Endothelial cell of umbilical vein (primary cell): ENCODE measurements around the gene TOX4. TPM values are rescaled to one million over a fixed set of nuclear protein-coding genes. Genes with fewer than 3 reads are reported as not detected.

Experiments
- BruUV-seq: library from RNA; stranded (reverse); fragments of 400-500 nt; replicated peaks from 2 replicates; lab custom pipeline; 2021; lab: Mats Ljungman, UMichigan
- CTCF ChIA-PET: fragments of 300-600, 350-600 bp; sonication (Branson Sonifier 250); formaldehyde crosslinking; loops from one replicate; lab custom pipeline; 2021; ENCODE audit warnings: antibody characterized with exemption, inconsistent platforms; lab: Charles Lee
- POLR2A ChIA-PET: fragments of 300-600, 350-600 bp; sonication (Branson Sonifier 250); formaldehyde crosslinking; loops from one replicate; lab custom pipeline; 2021; ENCODE audit warnings: antibody characterized with exemption, inconsistent platforms; lab: Charles Lee
- DNase-seq: peaks from one replicate; pipeline ENCODE4 v3.0.0-alpha.2; 2011; ENCODE audit warnings: low read depth, low spot score
- FAIRE-seq: peaks from 2 replicates; lab custom pipeline; 2011; peaks lifted over from hg19 to GRCh38; lab: Jason Lieb, UNC
- H2AFZ ChIP-seq: 2 replicates; pipeline ENCODE4 v1.6.0; 2012; ENCODE audit warnings: low read depth, low read length, control low read depth, inconsistent platforms
- H3K27ac ChIP-seq: 2 replicates; pipeline ENCODE4 v1.5.1; 2011; ENCODE audit warnings: low read depth, mild to moderate bottlenecking, control low read depth, low read length, moderate library complexity; ENCODE audit not compliant: insufficient read depth
- H3K27me3 ChIP-seq, 2 experiments: 2 replicates each; pipeline versions ENCODE4 v1.6.0 to v1.6.1; 2011; ENCODE audit warnings: low read length in 2 of 2, mixed read lengths in 1 of 2; ENCODE audit not compliant: control insufficient read depth in 2 of 2, insufficient read depth in 2 of 2
- H3K36me3 ChIP-seq, 2 experiments: 2 replicates in 1 of 2; 3 replicates in 1 of 2; pipeline ENCODE4 v1.5.1; 2011; ENCODE audit warnings: low read length in 2 of 2, mild to moderate bottlenecking in 1 of 2, moderate library complexity in 1 of 2; ENCODE audit not compliant: control insufficient read depth in 2 of 2, insufficient read depth in 2 of 2; ENCODE audit errors: extremely low read depth in 1 of 2
- H3K4me1 ChIP-seq: 3 replicates; pipeline ENCODE4 v1.5.1; 2011; ENCODE audit warnings: mild to moderate bottlenecking, low read length; ENCODE audit not compliant: control insufficient read depth, insufficient read depth; ENCODE audit errors: extremely low read depth
- H3K4me2 ChIP-seq: 2 replicates; pipeline ENCODE4 v1.6.1; 2011; ENCODE audit warnings: low read length, control low read depth, mixed read lengths; ENCODE audit not compliant: insufficient read depth
- H3K4me3 ChIP-seq, 3 experiments: fragments of 200-600 bp in 1 of 3; sonication (generic), shearing (Covaris generic) in 1 of 3; replicated peaks in 1 of 3; 2 replicates each; pipeline ENCODE4 v1.5.1; 2011 to 2016; ENCODE audit warnings: control low read depth in 3 of 3, low read length in 3 of 3, mild to moderate bottlenecking in 2 of 3, inconsistent platforms in 1 of 3, low read depth in 1 of 3, moderate library complexity in 1 of 3; ENCODE audit not compliant: insufficient read depth in 1 of 3
- H3K79me2 ChIP-seq: 2 replicates; pipeline ENCODE4 v1.6.0; 2012; ENCODE audit warnings: low read length, inconsistent platforms; ENCODE audit not compliant: control insufficient read depth, insufficient read depth
- H3K9ac ChIP-seq: replicated peaks from 2 replicates; pipeline ENCODE3; 2011; ENCODE audit warnings: low read length, control low read depth; ENCODE audit not compliant: insufficient read depth; ENCODE audit errors: extremely low read depth
- H3K9me1 ChIP-seq: replicated peaks from 3 replicates; pipeline ENCODE4 v1.6.0; 2011; ENCODE audit warnings: mild to moderate bottlenecking, low read length; ENCODE audit not compliant: control insufficient read depth, insufficient read depth; ENCODE audit errors: extremely low read depth
- H3K9me3 ChIP-seq: replicated peaks from 2 replicates; pipeline ENCODE4 v1.5.1; 2012; ENCODE audit warnings: low read length, inconsistent platforms; ENCODE audit not compliant: control insufficient read depth, insufficient read depth
- H4K20me1 ChIP-seq: replicated peaks from 2 replicates; pipeline ENCODE3; 2011; ENCODE audit warnings: mild to moderate bottlenecking, low read length; ENCODE audit not compliant: control insufficient read depth, insufficient read depth; ENCODE audit errors: extremely low read depth
- EZH2 ChIP-seq: IDR thresholded peaks from 2 replicates; pipeline ENCODE4 v1.6.1; 2012; ENCODE audit warnings: borderline replicate concordance, low read depth, mild to moderate bottlenecking, moderate library complexity, low read length, inconsistent platforms; ENCODE audit not compliant: severe bottlenecking
- FOS ChIP-seq: IDR thresholded peaks from 2 replicates; pipeline ENCODE4 v1.6.1; 2011; ENCODE audit warnings: mild to moderate bottlenecking, low read length, moderate library complexity, borderline replicate concordance; ENCODE audit not compliant: insufficient read depth
- GATA2 ChIP-seq: IDR thresholded peaks from 2 replicates; pipeline ENCODE4 v1.7.0; 2011; ENCODE audit warnings: low read depth, mild to moderate bottlenecking, moderate library complexity, mixed read lengths, low read length; ENCODE audit not compliant: insufficient read length, insufficient read depth
- JUN ChIP-seq: IDR thresholded peaks from 2 replicates; pipeline ENCODE4 v1.6.1; 2011; ENCODE audit warnings: borderline replicate concordance, low read depth; ENCODE audit not compliant: insufficient read length, insufficient read depth
- MAX ChIP-seq: IDR thresholded peaks from 2 replicates; pipeline ENCODE4 v1.6.1; 2011; ENCODE audit not compliant: insufficient read depth, insufficient read length
- MYC ChIP-seq: IDR thresholded peaks from one replicate; pipeline ENCODE4 v1.6.1; 2011; ENCODE audit warnings: mild to moderate bottlenecking, low read depth, low read length
- POLR2A ChIP-seq: IDR thresholded peaks from 2 replicates; pipeline ENCODE4 v1.6.1; 2012; ENCODE audit warnings: low read depth, mild to moderate bottlenecking, control low read depth, low read length
- POLR2AphosphoS5 ChIP-seq: IDR thresholded peaks from 2 replicates; pipeline ENCODE4 v1.6.1; 2012; ENCODE audit warnings: low read depth, mild to moderate bottlenecking, control low read depth, low read length, moderate library complexity; ENCODE audit not compliant: insufficient read depth
- dilution Hi-C: fragments of 300-500 bp; cut with MboI; formaldehyde crosslinking; loops from one replicate; pipeline ENCODE4 v1.15.0; 2019; ENCODE audit warnings: low sequenced_read_pairs; ENCODE audit not compliant: extremely low pct_ligation_motif_present
- intact Hi-C: fragments of 100-400 bp; cut with micrococcal nuclease; formaldehyde crosslinking; loops from one replicate; pipeline ENCODE4 v1.10.0; 2022
- polyA plus RNA-seq, 4 experiments: library from polyadenylated mRNA; depleted of rRNA in 3 of 4; stranded (reverse) in 3 of 4; unstranded in 1 of 4; fragments of >200 nt; gene quantifications; 2 replicates each; pipeline versions ENCODE4 v1.2.1 to v1.2.3, GENCODE V29; 2011 to 2012; ENCODE audit warnings: missing spikeins in 1 of 4
- total RNA-seq: library from RNA; stranded (reverse); gene quantifications from 2 replicates; pipeline ENCODE4 v1.2.3, GENCODE V29; 2021
- TF ChIP-seq, protein P1 (sequence below), 2 donors: IDR thresholded peaks; 1 replicate in 1 of 2; 2 replicates in 1 of 2; pipeline ENCODE4 v1.5.1; 2011; ENCODE audit warnings: low read length in 2 of 2, mild to moderate bottlenecking in 2 of 2, moderate library complexity in 2 of 2, control low read depth in 1 of 2, inconsistent platforms in 1 of 2, low read depth in 1 of 2; ENCODE audit not compliant: insufficient read depth in 1 of 2; ENCODE audit errors: extremely low read depth in 1 of 2

The TOX4 gene
- total and polyA plus RNA-seq, 2 donors (not counting 3 experiments of a cell fraction or from before 2014, with no cell fraction given) = 67.4 to 78.4 TPM

DNA sequence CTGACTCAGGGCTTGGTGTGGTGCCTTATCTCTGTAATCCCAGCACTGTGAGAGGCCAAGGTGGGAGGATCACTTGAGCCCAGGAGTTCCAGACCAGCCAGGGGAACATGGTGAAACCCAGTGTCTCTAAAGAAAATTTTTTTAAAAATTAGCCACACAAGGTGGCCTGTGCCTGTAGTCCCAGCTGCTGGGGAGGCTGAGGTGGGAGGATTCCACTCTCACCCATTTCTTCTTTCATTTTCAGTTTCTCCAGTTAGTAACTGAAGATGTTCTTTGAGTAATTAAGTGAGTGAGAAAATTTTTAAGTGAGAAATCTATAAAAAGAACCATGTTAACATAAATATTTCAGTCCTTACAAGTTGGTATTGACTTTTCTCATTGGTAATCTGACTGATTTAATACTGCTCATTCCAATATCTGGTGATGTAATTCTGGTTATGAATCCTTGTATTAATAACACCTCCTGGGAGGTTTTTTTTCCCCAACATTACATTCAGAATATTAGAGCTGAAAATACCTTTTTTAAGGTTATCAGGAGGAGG, 28.1 kb downstream of the TOX4 start:
- POLR2A ChIA-PET = no interaction called here
- H3K9me3 ChIP-seq = no peaks in the 10 kb centered on the region
- H3K4me1 ChIP-seq = peaks cover 9% of the 10 kb centered on the region
- no peaks in the 10 kb centered on the region for H3K27me3 ChIP-seq
- H3K36me3 ChIP-seq = peaks cover 12 to 19% of the 10 kb centered on the region in 2 experiments
- H3K27ac ChIP-seq = no peak overlapping the region
- DNase-seq = no peak
- no peak overlapping the region for H3K4me2 ChIP-seq
- H3K9ac ChIP-seq = no peak overlapping the region
- no peak for TF ChIP-seq FOS
- TF ChIP-seq, protein P1, sequence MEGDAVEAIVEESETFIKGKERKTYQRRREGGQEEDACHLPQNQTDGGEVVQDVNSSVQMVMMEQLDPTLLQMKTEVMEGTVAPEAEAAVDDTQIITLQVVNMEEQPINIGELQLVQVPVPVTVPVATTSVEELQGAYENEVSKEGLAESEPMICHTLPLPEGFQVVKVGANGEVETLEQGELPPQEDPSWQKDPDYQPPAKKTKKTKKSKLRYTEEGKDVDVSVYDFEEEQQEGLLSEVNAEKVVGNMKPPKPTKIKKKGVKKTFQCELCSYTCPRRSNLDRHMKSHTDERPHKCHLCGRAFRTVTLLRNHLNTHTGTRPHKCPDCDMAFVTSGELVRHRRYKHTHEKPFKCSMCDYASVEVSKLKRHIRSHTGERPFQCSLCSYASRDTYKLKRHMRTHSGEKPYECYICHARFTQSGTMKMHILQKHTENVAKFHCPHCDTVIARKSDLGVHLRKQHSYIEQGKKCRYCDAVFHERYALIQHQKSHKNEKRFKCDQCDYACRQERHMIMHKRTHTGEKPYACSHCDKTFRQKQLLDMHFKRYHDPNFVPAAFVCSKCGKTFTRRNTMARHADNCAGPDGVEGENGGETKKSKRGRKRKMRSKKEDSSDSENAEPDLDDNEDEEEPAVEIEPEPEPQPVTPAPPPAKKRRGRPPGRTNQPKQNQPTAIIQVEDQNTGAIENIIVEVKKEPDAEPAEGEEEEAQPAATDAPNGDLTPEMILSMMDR (IDR thresholded peaks at IDR 0.05; ENCODE audit: extremely low read depth in 1 of 2, insufficient read depth in 1 of 2, low read depth in 1 of 2, low read length in 2 of 2) = no peak
- no peak for TF ChIP-seq MAX
- no peak for TF ChIP-seq GATA2
- TF ChIP-seq EZH2 = no peak
- no peak for TF ChIP-seq MYC
- TF ChIP-seq POLR2AphosphoS5 = no peak
- TF ChIP-seq JUN = no peak
- no peak for TF ChIP-seq POLR2A
- no peak overlapping the region for H3K4me3 ChIP-seq
- peaks cover 60% of the 10 kb centered on the region for H3K79me2 ChIP-seq
- dilution Hi-C loops = no loop called here
- intact Hi-C loops = no loop called here
- H4K20me1 ChIP-seq = no peaks in the 10 kb centered on the region
- no TSS peak for BruUV-seq
- no peak overlapping the region for H2AFZ ChIP-seq
- H3K9me1 ChIP-seq = no peaks in the 10 kb centered on the region
- CTCF ChIA-PET = no interaction called here
- no peak for FAIRE-seq
